ENCODE results near the gene HVCN1. TPM values are rescaled to one million over a fixed set of nuclear protein-coding genes. Genes with fewer than 3 reads are reported as not detected.

HVCN1 gene
- total RNA-seq, 1 donor from 2014 or later: 7.6 TPM

- Histone ChIP-seq H3K9me3 (no peaks in the 10 kb centered on the region), H3K27ac (no peak overlapping the region), H3K4me1 (no peaks in the 10 kb centered on the region), H3K27me3 (no peaks in the 10 kb centered on the region), H3K4me3 (no peak overlapping the region), H3K36me3 (peaks cover 0 to 2% of the 10 kb centered on the region in 2 donors)
- TF ChIP-seq POLR2A (IDR thresholded peaks at IDR 0.05) (no peak), CTCF (IDR thresholded peaks at IDR 0.05) (no peak), POLR2AphosphoS5 (IDR thresholded peaks at IDR 0.05; ENCODE audit: insufficient read depth in 1 of 2, low read depth in 1 of 2) (no peak)
- intact Hi-C loops (cut with DNase I): no loop called here
- DNase-seq (ENCODE audit: extremely low spot score in 2 of 2): no peak
These were observed 49.4 kb downstream of the HVCN1 start for GRCh38 chr12:110639336-110640141.

- intact Hi-C loops (cut with DNase I): no loop called here
These were observed 50.1 kb downstream of the HVCN1 start for GRCh38 chr12:110638796-110639195.

GRCh38 chr12:110637869-110638441 is 51.0 kb downstream of the HVCN1 start:
- no peaks in the 10 kb centered on the region for H3K9me3 ChIP-seq
- TF ChIP-seq POLR2A (IDR thresholded peaks at IDR 0.05) (no peak), CTCF (IDR thresholded peaks at IDR 0.05) (no peak), POLR2AphosphoS5 (IDR thresholded peaks at IDR 0.05; ENCODE audit: insufficient read depth in 1 of 2, low read depth in 1 of 2) (no peak)
- H3K4me1 ChIP-seq: no peaks in the 10 kb centered on the region

More at GRCh38 chr12:110638796-110639195, 50.1 kb downstream of the HVCN1 start:
- Histone ChIP-seq H3K27me3 (no peaks in the 10 kb centered on the region), H3K27ac (no peak overlapping the region), H3K36me3 (no peaks in the 10 kb centered on the region), H3K4me1 (no peaks in the 10 kb centered on the region), H3K4me3 (no peak overlapping the region), H3K9me3 (no peaks in the 10 kb centered on the region)
- TF ChIP-seq CTCF (IDR thresholded peaks at IDR 0.05): no peak
- TF ChIP-seq POLR2AphosphoS5 (IDR thresholded peaks at IDR 0.05; ENCODE audit: insufficient read depth in 1 of 2, low read depth in 1 of 2): no peak
- no peak for DNase-seq (ENCODE audit: extremely low spot score in 2 of 2)

GRCh38 chr12:110636516-110636915 is 52.4 kb downstream of the HVCN1 start:
- intact Hi-C loops (cut with DNase I): no loop called here
- Histone ChIP-seq H3K4me3 (no peak overlapping the region), H3K9me3 (no peaks in the 10 kb centered on the region), H3K27me3 (no peaks in the 10 kb centered on the region), H3K36me3 (peaks cover 0 to 19% of the 10 kb centered on the region in 2 donors), H3K4me1 (no peaks in the 10 kb centered on the region), H3K27ac (no peak overlapping the region)
- no peak for DNase-seq (ENCODE audit: extremely low spot score in 2 of 2)
- no peak for TF ChIP-seq CTCF (IDR thresholded peaks at IDR 0.05)
- no peak for TF ChIP-seq POLR2AphosphoS5 (IDR thresholded peaks at IDR 0.05; ENCODE audit: insufficient read depth in 1 of 2, low read depth in 1 of 2)
- no peak for TF ChIP-seq POLR2A (IDR thresholded peaks at IDR 0.05)

More at GRCh38 chr12:110637869-110638441, 51.0 kb downstream of the HVCN1 start:
- DNase-seq (ENCODE audit: extremely low spot score in 2 of 2): no peak
- intact Hi-C loops (cut with DNase I): no loop called here
- H3K4me3 ChIP-seq: no peak overlapping the region
- H3K36me3 ChIP-seq: peaks cover 0 to 8% of the 10 kb centered on the region in 2 donors
- no peaks in the 10 kb centered on the region for H3K27me3 ChIP-seq
- no peak overlapping the region for H3K27ac ChIP-seq

GRCh38 chr12:110635055-110635454 is 53.9 kb downstream of the HVCN1 start:
- H3K4me3 ChIP-seq: no peak overlapping the region
- no peaks in the 10 kb centered on the region for H3K9me3 ChIP-seq
- no peak for TF ChIP-seq POLR2A (IDR thresholded peaks at IDR 0.05)
- TF ChIP-seq CTCF (IDR thresholded peaks at IDR 0.05): no peak
- TF ChIP-seq POLR2AphosphoS5 (IDR thresholded peaks at IDR 0.05; ENCODE audit: insufficient read depth in 1 of 2, low read depth in 1 of 2): no peak
- no peaks in the 10 kb centered on the region for H3K27me3 ChIP-seq
- no peaks in the 10 kb centered on the region for H3K4me1 ChIP-seq
- intact Hi-C loops (cut with DNase I): no loop called here
- DNase-seq (ENCODE audit: extremely low spot score in 2 of 2): no peak
- no peak overlapping the region for H3K27ac ChIP-seq
- peaks cover 0 to 19% of the 10 kb centered on the region in 2 donors for H3K36me3 ChIP-seq
